GM23248 (cell line): Measurements from ENCODE around the gene ULBP2.
"Not testable (repeated sequence)": the region's sequence is repeated elsewhere in the genome, so short reads cannot be mapped to it uniquely, and the experiment has no call there.

Experiments used
- EZH2 ChIP-seq: fragments of 200-600 bp; sonication (generic); IDR thresholded peaks from 2 replicates; pipeline ENCODE4 v1.6.1; 2018; ENCODE audit warnings: antibody characterized with exemption, mild to moderate bottlenecking; ENCODE audit not compliant: insufficient read depth, poor library complexity, severe bottlenecking
- EZH2phosphoT487 ChIP-seq: fragments of 200-600 bp; sonication (generic); IDR thresholded peaks from 2 replicates; pipeline ENCODE4 v1.6.1; 2018; ENCODE audit warnings: antibody characterized with exemption, moderate library complexity, mild to moderate bottlenecking, low read depth; ENCODE audit not compliant: insufficient read depth

DNA sequence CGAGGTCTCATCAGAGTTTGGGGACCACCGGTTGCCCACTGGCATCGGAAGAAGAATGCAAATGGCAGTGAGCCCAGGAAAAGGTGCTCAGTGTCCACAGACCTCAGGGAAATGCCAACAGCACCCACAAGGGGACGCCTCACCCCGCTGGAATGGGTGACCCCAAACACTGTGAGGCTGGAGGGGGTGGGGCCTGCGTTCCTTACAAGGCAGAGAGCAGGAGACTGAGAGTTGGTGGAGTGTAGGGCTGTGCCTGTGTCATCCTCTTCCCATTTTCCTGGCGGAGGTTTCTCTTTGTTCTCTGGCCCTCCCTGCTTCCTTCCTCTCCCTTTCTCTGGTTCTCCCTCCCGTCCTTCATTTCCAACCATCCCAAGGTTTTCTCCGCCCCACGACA, 12.1 kb downstream of the ULBP2 start:
- TF ChIP-seq EZH2, EZH2phosphoT487: not testable (repeated sequence)
